Endothelial cell (in vitro differentiated cells): ENCODE results near the gene COQ9. TPM values are rescaled to one million over a fixed set of nuclear protein-coding genes. Genes with fewer than 3 reads are reported as not detected.

Experiments
- DNase-seq: peaks from one replicate; pipeline ENCODE4 v3.0.0; 2021; ENCODE audit warnings: low spot score
- H3K27ac Mint-ChIP-seq: one replicate; pipeline ENCODE4 v1.8.0; 2021; ENCODE audit warnings: mixed read lengths, inconsistent platforms; ENCODE audit not compliant: unreplicated experiment
- H3K27me3 Mint-ChIP-seq: one replicate; pipeline ENCODE4 v1.8.0; 2021; ENCODE audit warnings: mild to moderate bottlenecking, moderate library complexity, mixed read lengths, inconsistent platforms; ENCODE audit not compliant: unreplicated experiment
- H3K36me3 Mint-ChIP-seq: one replicate; pipeline ENCODE4 v1.8.0; 2021; ENCODE audit warnings: mild to moderate bottlenecking, low read depth, mixed read lengths, inconsistent platforms; ENCODE audit not compliant: unreplicated experiment
- H3K4me1 Mint-ChIP-seq: one replicate; pipeline ENCODE4 v1.8.0; 2021; ENCODE audit warnings: mild to moderate bottlenecking, mixed read lengths, inconsistent platforms; ENCODE audit not compliant: unreplicated experiment
- H3K4me3 Mint-ChIP-seq: one replicate; pipeline ENCODE4 v1.8.0; 2021; ENCODE audit warnings: mild to moderate bottlenecking, mixed read lengths, inconsistent platforms; ENCODE audit not compliant: unreplicated experiment
- H3K9me3 Mint-ChIP-seq: one replicate; pipeline ENCODE4 v1.8.0; 2021; ENCODE audit warnings: mixed read lengths, inconsistent platforms; ENCODE audit not compliant: unreplicated experiment
- total RNA-seq: library from RNA; stranded (reverse); fragmentation: NEBNext Ultra II Directional; extraction: Animal tissue kit (Norgen Biotek cat#: 25700); gene quantifications from one replicate; pipeline ENCODE4 v1.2.1, GENCODE V29; 2021; ENCODE audit not compliant: unreplicated experiment
- TF ChIP-seq, protein P1 (sequence below): fragments of 200-600 bp; sonication (generic); IDR thresholded peaks from one replicate; pipeline ENCODE4 v1.5.0; 2021; ENCODE audit warnings: antibody characterized with exemption; ENCODE audit not compliant: unreplicated experiment

Gene COQ9
- total RNA-seq, 1 donor from 2014 or later = 23.1 TPM

GRCh38 chr16:57505169-57505568 is 57.9 kb downstream of the COQ9 start:
- peaks cover 50% of the 10 kb centered on the region for H3K4me1 Mint-ChIP-seq
- no peaks in the 10 kb centered on the region for H3K36me3 Mint-ChIP-seq
- no peaks in the 10 kb centered on the region for H3K9me3 Mint-ChIP-seq
- TF ChIP-seq, protein P1, sequence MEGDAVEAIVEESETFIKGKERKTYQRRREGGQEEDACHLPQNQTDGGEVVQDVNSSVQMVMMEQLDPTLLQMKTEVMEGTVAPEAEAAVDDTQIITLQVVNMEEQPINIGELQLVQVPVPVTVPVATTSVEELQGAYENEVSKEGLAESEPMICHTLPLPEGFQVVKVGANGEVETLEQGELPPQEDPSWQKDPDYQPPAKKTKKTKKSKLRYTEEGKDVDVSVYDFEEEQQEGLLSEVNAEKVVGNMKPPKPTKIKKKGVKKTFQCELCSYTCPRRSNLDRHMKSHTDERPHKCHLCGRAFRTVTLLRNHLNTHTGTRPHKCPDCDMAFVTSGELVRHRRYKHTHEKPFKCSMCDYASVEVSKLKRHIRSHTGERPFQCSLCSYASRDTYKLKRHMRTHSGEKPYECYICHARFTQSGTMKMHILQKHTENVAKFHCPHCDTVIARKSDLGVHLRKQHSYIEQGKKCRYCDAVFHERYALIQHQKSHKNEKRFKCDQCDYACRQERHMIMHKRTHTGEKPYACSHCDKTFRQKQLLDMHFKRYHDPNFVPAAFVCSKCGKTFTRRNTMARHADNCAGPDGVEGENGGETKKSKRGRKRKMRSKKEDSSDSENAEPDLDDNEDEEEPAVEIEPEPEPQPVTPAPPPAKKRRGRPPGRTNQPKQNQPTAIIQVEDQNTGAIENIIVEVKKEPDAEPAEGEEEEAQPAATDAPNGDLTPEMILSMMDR = no peak
- H3K4me3 Mint-ChIP-seq = no peak overlapping the region
- peaks cover 1% of the 10 kb centered on the region for H3K27me3 Mint-ChIP-seq
- no peak for DNase-seq
- H3K27ac Mint-ChIP-seq = peak overlapping the region; percentile 81

DNA sequence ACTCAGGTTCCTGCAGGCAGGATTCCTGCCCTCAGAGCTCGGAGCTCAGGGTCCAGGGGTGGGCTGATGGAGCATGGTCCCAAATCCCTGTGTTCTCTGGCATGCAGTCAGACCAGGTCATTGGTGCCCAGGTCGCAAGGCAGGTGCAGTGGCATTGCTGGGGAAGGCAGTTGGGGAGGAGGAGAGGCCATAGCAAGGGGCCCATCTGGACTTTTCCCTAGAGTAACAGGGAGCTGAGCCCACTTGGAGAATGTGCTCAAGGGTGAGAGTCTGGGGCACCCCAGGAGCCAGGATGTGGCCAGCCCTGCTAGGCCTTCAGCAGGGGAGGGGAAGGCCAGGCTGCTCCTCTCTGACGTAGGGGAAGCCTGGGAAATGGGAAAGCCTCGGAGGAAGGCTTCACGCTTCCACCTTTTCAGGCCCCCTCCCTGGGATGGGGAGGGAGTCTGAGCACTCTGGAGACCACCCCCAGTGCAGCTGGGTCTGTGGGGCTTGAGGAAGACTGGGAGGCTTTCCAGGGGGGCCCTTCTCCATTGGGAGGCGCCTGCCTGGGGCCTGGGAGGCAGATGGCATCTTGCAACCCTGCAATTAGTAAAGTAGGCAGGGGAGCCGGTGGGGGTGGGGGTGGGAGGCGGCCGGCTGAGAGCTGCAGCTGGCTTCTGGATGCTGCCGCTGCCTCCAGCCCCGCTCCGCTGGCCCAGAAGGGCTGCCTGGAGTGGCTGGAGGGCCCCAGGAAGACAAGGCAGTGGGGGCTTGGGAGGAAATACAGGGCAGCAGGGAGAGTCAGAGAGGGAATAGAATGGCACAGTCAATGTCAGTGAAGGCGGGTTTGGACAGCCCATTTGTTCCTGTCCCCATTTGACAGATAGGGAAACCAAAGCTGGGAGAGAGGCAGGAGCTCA is 60.1 kb downstream of the COQ9 start:
- H3K4me1 Mint-ChIP-seq = peaks cover 41% of the 10 kb centered on the region
- no peak overlapping the region for H3K4me3 Mint-ChIP-seq
- peaks cover 3% of the 10 kb centered on the region for H3K27me3 Mint-ChIP-seq
- peak overlapping the region; percentile 24 for H3K27ac Mint-ChIP-seq
- TF ChIP-seq, protein P1 = no peak
- H3K9me3 Mint-ChIP-seq = no peaks in the 10 kb centered on the region
- H3K36me3 Mint-ChIP-seq = no peaks in the 10 kb centered on the region
- DNase-seq = no peak

GRCh38 chr16:57508035-57508425 is 60.8 kb downstream of the COQ9 start:
- peaks cover 3% of the 10 kb centered on the region for H3K36me3 Mint-ChIP-seq

DNA sequence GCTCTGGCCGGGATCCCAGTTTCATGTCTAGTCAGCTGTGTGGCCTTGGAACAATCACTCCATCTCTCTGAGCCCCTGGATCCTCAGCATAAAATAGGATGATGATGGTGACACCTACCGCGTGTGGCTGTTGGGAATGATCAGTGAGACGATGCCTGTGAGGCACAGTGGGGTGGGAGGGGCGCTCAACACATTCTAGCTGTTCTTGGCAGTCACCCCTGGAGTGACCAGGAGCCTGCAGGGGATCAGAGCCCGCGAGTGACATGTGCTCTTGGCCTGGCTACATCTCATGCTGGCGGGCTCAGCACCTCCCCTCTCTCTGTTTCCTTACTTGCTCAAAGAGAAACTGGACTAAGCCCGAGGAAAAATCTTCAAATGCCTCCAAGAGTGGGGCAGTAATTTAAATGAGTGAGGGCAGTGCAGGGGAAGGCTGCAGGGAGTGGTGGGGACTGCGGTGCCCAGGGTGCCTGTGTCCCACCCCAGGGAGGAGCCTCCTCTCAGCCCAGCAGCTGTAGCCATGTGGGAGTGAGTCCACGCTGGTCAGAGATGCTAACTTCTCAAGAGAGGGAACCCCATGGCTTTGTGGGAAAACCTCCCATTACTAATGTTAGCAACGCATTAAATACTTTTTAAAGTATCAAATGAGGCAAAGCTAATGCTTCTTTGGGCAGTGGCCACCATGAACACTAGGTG is 62.1 kb downstream of the COQ9 start:
- no peak overlapping the region for H3K27ac Mint-ChIP-seq
- peaks cover 9% of the 10 kb centered on the region for H3K36me3 Mint-ChIP-seq
- peaks cover 51% of the 10 kb centered on the region for H3K4me1 Mint-ChIP-seq
- H3K4me3 Mint-ChIP-seq = no peak overlapping the region
- no peak for DNase-seq
- no peaks in the 10 kb centered on the region for H3K9me3 Mint-ChIP-seq
- peaks cover 8% of the 10 kb centered on the region for H3K27me3 Mint-ChIP-seq
- TF ChIP-seq, protein P1 = no peak

More at GRCh38 chr16:57508035-57508425, 60.8 kb downstream of the COQ9 start:
- no peak for DNase-seq
- Mint-ChIP-seq H3K27me3 (peaks cover 3% of the 10 kb centered on the region), H3K4me3 (no peak overlapping the region), H3K27ac (peak overlapping the region; percentile 24), H3K9me3 (no peaks in the 10 kb centered on the region), H3K4me1 (peaks cover 38% of the 10 kb centered on the region)
- TF ChIP-seq, protein P1 = no peak
